H1 (cell line): ENCODE data around the gene ST8SIA2. TPM values are rescaled to one million over a fixed set of nuclear protein-coding genes. Genes with fewer than 3 reads are reported as not detected.

Experiments
- CTCF ChIA-PET: fragments of 300-600 bp; sonication (Branson Sonifier 250); formaldehyde crosslinking; loops from one replicate; lab custom pipeline; 2021; ENCODE audit not compliant: partially characterized antibody; lab: Charles Lee
- POLR2A ChIA-PET: fragments of 300-600 bp; sonication (Branson Sonifier 250); formaldehyde crosslinking; loops from one replicate; lab custom pipeline; 2021; ENCODE audit warnings: inconsistent platforms; ENCODE audit not compliant: partially characterized antibody; lab: Charles Lee
- DNase-seq, 2 experiments: peaks; one replicate each; pipeline versions ENCODE4 v3.0.0 to v3.0.0-alpha.2; 2010 to 2022; ENCODE audit warnings: low spot score in 2 of 2, low read depth in 1 of 2, mixed read lengths in 1 of 2
- FAIRE-seq: peaks from 2 replicates; lab custom pipeline; 2011; peaks lifted over from hg19 to GRCh38; lab: Jason Lieb, UNC
- H2AFZ ChIP-seq: 2 replicates; pipeline ENCODE4 v1.8.1; 2012; ENCODE audit warnings: low read length, inconsistent platforms
- H2AK5ac ChIP-seq: 2 replicates; pipeline ENCODE4 v1.6.1; 2013; ENCODE audit warnings: low read depth, low read length
- H2BK120ac ChIP-seq: replicated peaks from 2 replicates; pipeline ENCODE3; 2013; ENCODE audit warnings: low read depth, low read length, inconsistent platforms
- H2BK12ac ChIP-seq: 2 replicates; pipeline ENCODE4 v1.6.1; 2013; ENCODE audit warnings: low read depth, low read length
- H2BK15ac ChIP-seq: 2 replicates; pipeline ENCODE4 v1.6.1; 2013; ENCODE audit warnings: low read length
- H2BK20ac ChIP-seq: 2 replicates; pipeline ENCODE4 v1.6.1; 2013; ENCODE audit warnings: low read length
- H2BK5ac ChIP-seq: 2 replicates; pipeline ENCODE4 v1.6.1; 2013; ENCODE audit warnings: low read depth, low read length
- H3K14ac ChIP-seq: 2 replicates; pipeline ENCODE4 v1.6.1; 2013; ENCODE audit warnings: inconsistent platforms; ENCODE audit not compliant: insufficient read length
- H3K18ac ChIP-seq: 2 replicates; pipeline ENCODE4 v1.6.1; 2013; ENCODE audit warnings: low read length; ENCODE audit errors: extremely low read depth
- H3K23ac ChIP-seq: 2 replicates; pipeline ENCODE4 v1.6.1; 2013; ENCODE audit warnings: inconsistent platforms; ENCODE audit not compliant: insufficient read length
- H3K23me2 ChIP-seq: 2 replicates; pipeline ENCODE4 v1.6.1; 2013; ENCODE audit warnings: low read depth, low read length
- H3K27ac ChIP-seq: 2 replicates; pipeline ENCODE4 v1.6.1; 2011; ENCODE audit warnings: low read depth, low read length, inconsistent platforms
- H3K27me3 ChIP-seq, 4 experiments: replicated peaks in 1 of 4; 1 replicate in 1 of 4; 2 replicates in 3 of 4; pipeline versions ENCODE4 v1.6.1 to v1.8.1; 2011 to 2013; ENCODE audit warnings: low read length in 3 of 4, mild to moderate bottlenecking in 3 of 4, inconsistent platforms in 2 of 4, mixed read lengths in 2 of 4, moderate library complexity in 1 of 4; ENCODE audit not compliant: control insufficient read depth in 3 of 4, insufficient read depth in 3 of 4; ENCODE audit errors: extremely low read depth in 1 of 4
- H3K36me3 ChIP-seq, 4 experiments: 2 replicates each; pipeline versions ENCODE4 v1.6.1 to v1.8.1; 2011 to 2013; ENCODE audit warnings: mild to moderate bottlenecking in 4 of 4, low read length in 3 of 4, moderate library complexity in 2 of 4, control low read depth in 1 of 4, inconsistent platforms in 1 of 4; ENCODE audit not compliant: insufficient read depth in 4 of 4, control insufficient read depth in 2 of 4
- H3K4ac ChIP-seq: replicated peaks from 2 replicates; pipeline ENCODE3; 2013; ENCODE audit warnings: low read length, low read depth, mixed read lengths, inconsistent platforms; ENCODE audit not compliant: insufficient read length
- H3K4me1 ChIP-seq, 4 experiments: replicated peaks in 1 of 4; 1 replicate in 1 of 4; 2 replicates in 3 of 4; pipeline versions ENCODE4 v1.6.1 to v1.8.1; 2011 to 2013; ENCODE audit warnings: low read length in 3 of 4, inconsistent platforms in 2 of 4, mixed read lengths in 1 of 4; ENCODE audit not compliant: insufficient read depth in 4 of 4, control insufficient read depth in 3 of 4
- H3K4me2 ChIP-seq, 2 experiments: 2 replicates each; pipeline versions ENCODE4 v1.6.1 to v1.8.1; 2011 to 2013; ENCODE audit warnings: low read depth in 2 of 2, low read length in 2 of 2, control low read depth in 1 of 2, inconsistent platforms in 1 of 2, mild to moderate bottlenecking in 1 of 2; ENCODE audit not compliant: insufficient read depth in 1 of 2
- H3K4me3 ChIP-seq, 4 experiments: fragments of 200-600, 300-600 bp in 1 of 4; sonication (generic), shearing (Covaris generic), sonication (Bioruptor Twin) in 1 of 4; 2 replicates each; pipeline versions ENCODE4 v1.5.1 to v1.8.1; 2011 to 2016; ENCODE audit warnings: low read length in 4 of 4, low read depth in 3 of 4, control low read depth in 2 of 4, inconsistent platforms in 2 of 4, mild to moderate bottlenecking in 2 of 4, mixed read lengths in 1 of 4, moderate library complexity in 1 of 4; ENCODE audit not compliant: insufficient read depth in 2 of 4; ENCODE audit errors: extremely low read depth in 1 of 4
- H3K56ac ChIP-seq: replicated peaks from 2 replicates; pipeline ENCODE3; 2013; ENCODE audit warnings: low read depth, mild to moderate bottlenecking, mixed read lengths, low read length, inconsistent platforms; ENCODE audit not compliant: insufficient read length
- H3K79me1 ChIP-seq: 2 replicates; pipeline ENCODE4 v1.6.1; 2013; ENCODE audit warnings: low read depth, low read length, control low read depth
- H3K79me2 ChIP-seq, 2 experiments: 2 replicates each; pipeline versions ENCODE4 v1.6.1 to v1.8.1; 2012 to 2013; ENCODE audit warnings: low read length in 2 of 2, mild to moderate bottlenecking in 2 of 2, inconsistent platforms in 1 of 2; ENCODE audit not compliant: insufficient read depth in 2 of 2, control insufficient read depth in 1 of 2
- H3K9ac ChIP-seq, 4 experiments: replicated peaks in 1 of 4; 1 replicate in 1 of 4; 2 replicates in 3 of 4; pipeline versions ENCODE4 v1.6.1 to v1.8.1; 2011 to 2013; ENCODE audit warnings: low read depth in 3 of 4, low read length in 3 of 4, control low read depth in 2 of 4, mild to moderate bottlenecking in 2 of 4, moderate library complexity in 2 of 4, inconsistent platforms in 1 of 4; ENCODE audit errors: extremely low read depth in 1 of 4
- H3K9me3 ChIP-seq, 2 experiments: 2 replicates each; pipeline versions ENCODE4 v1.6.1 to v1.8.1; 2012 to 2013; ENCODE audit warnings: mild to moderate bottlenecking in 2 of 2, moderate library complexity in 2 of 2, control low read depth in 1 of 2, inconsistent platforms in 1 of 2, low read depth in 1 of 2, low read length in 1 of 2, mixed read lengths in 1 of 2; ENCODE audit not compliant: insufficient read depth in 2 of 2
- H4K20me1 ChIP-seq, 2 experiments: replicated peaks in 1 of 2; 2 replicates each; pipeline versions ENCODE3 to v1.8.1; 2011 to 2013; ENCODE audit warnings: inconsistent platforms in 2 of 2, low read length in 2 of 2, mild to moderate bottlenecking in 1 of 2; ENCODE audit not compliant: insufficient read depth in 2 of 2, control insufficient read depth in 1 of 2
- H4K5ac ChIP-seq: 2 replicates; pipeline ENCODE4 v1.6.1; 2013; ENCODE audit warnings: low read length, low read depth, mixed read lengths, inconsistent platforms; ENCODE audit not compliant: insufficient read length
- H4K8ac ChIP-seq: 2 replicates; pipeline ENCODE4 v1.8.0; 2013; ENCODE audit warnings: mild to moderate bottlenecking, moderate library complexity, low read length, inconsistent platforms; ENCODE audit not compliant: insufficient read depth; ENCODE audit errors: extremely low read depth
- H4K91ac ChIP-seq: replicated peaks from 2 replicates; pipeline ENCODE3; 2013; ENCODE audit warnings: low read length, mixed read lengths, inconsistent platforms; ENCODE audit not compliant: insufficient read length
- ATF3 ChIP-seq: IDR thresholded peaks from 2 replicates; pipeline ENCODE4 v1.6.1; 2011; ENCODE audit warnings: low read depth, mild to moderate bottlenecking, low read length; ENCODE audit not compliant: insufficient read depth
- BCL11A ChIP-seq, 2 experiments: IDR thresholded peaks; one replicate each; pipeline ENCODE4 v1.6.1; 2011; ENCODE audit warnings: low read depth in 2 of 2, low read length in 2 of 2, mild to moderate bottlenecking in 2 of 2
- BRCA1 ChIP-seq: IDR thresholded peaks from 2 replicates; pipeline ENCODE4 v1.6.1; 2012; ENCODE audit warnings: low read depth, low read length, improper control_type of control experiment
- CREB1 ChIP-seq: IDR thresholded peaks from 2 replicates; pipeline ENCODE4 v1.6.1; 2012; ENCODE audit warnings: inconsistent platforms
- CTBP2 ChIP-seq: IDR thresholded peaks from 2 replicates; pipeline ENCODE4 v1.7.0; 2011; ENCODE audit warnings: borderline replicate concordance, mild to moderate bottlenecking, moderate library complexity, mixed read lengths, low read length; ENCODE audit not compliant: insufficient read depth, insufficient read length
- GABPA ChIP-seq: IDR thresholded peaks from 2 replicates; pipeline ENCODE4 v1.6.1; 2011; ENCODE audit warnings: mild to moderate bottlenecking, low read length, moderate library complexity, borderline replicate concordance; ENCODE audit not compliant: insufficient read depth
- KDM4A ChIP-seq: IDR thresholded peaks from one replicate; pipeline ENCODE4 v1.7.1; 2012; ENCODE audit warnings: low read depth, mild to moderate bottlenecking, moderate library complexity, low read length, inconsistent platforms; ENCODE audit not compliant: severe bottlenecking
- POLR2A ChIP-seq, 2 experiments: IDR thresholded peaks; 1 replicate in 1 of 2; 2 replicates in 1 of 2; pipeline ENCODE4 v1.6.1; 2011; ENCODE audit warnings: low read depth in 2 of 2, low read length in 2 of 2, mild to moderate bottlenecking in 2 of 2; ENCODE audit errors: control extremely low read depth in 1 of 2
- POU5F1 ChIP-seq: IDR thresholded peaks from 2 replicates; pipeline ENCODE4 v1.6.1; 2011; ENCODE audit warnings: low read depth, mild to moderate bottlenecking, low read length, moderate library complexity
- RNF2 ChIP-seq: fragments of 200-900, 300-1000 bp; sonication (generic); IDR thresholded peaks from 2 replicates; pipeline ENCODE4 v1.7.1; 2016; ENCODE audit warnings: borderline replicate concordance, low read depth, mild to moderate bottlenecking, antibody characterized with exemption, low read length; ENCODE audit not compliant: poor library complexity, severe bottlenecking; ENCODE audit errors: missing control alignments
- SAP30 ChIP-seq: fragments of 300-600 bp; sonication (generic); IDR thresholded peaks from 2 replicates; pipeline ENCODE4 v1.7.1; 2012; ENCODE audit warnings: low read length, moderate library complexity, mild to moderate bottlenecking, inconsistent platforms; ENCODE audit not compliant: insufficient read depth, insufficient replicate concordance
- TAF7 ChIP-seq: optimal IDR thresholded peaks from 2 replicates; pipeline ENCODE3; 2011; ENCODE audit warnings: low read depth, mild to moderate bottlenecking, inconsistent platforms, low read length, moderate library complexity, borderline replicate concordance
- TCF12 ChIP-seq: IDR thresholded peaks from 2 replicates; pipeline ENCODE4 v1.6.1; 2011; ENCODE audit warnings: low read depth, mild to moderate bottlenecking, low read length
- TEAD4 ChIP-seq: IDR thresholded peaks from 2 replicates; pipeline ENCODE4 v1.6.1; 2012; ENCODE audit warnings: low read depth, low read length, inconsistent platforms, mixed read lengths
- WGBS, 2 experiments: shearing (Covaris generic) in 1 of 2; methylation state at CpG; one replicate each; pipeline versions ENCODE4 v1.1.6 to v1.1.7; 2013 to 2015; ENCODE audit warnings: low lambda C conversion rate in 2 of 2, mixed read lengths in 2 of 2, inconsistent platforms in 1 of 2, low coverage in 1 of 2, missing lambda C conversion rate in 1 of 2; ENCODE audit not compliant: insufficient replicate concordance in 2 of 2, insufficient coverage in 1 of 2, insufficient read length in 1 of 2; ENCODE audit errors: extremely low coverage in 1 of 2, missing lambda C conversion rate in 1 of 2; 5-methylcytosine and 5-hydroxymethylcytosine counted together
- polyA plus RNA-seq, 7 experiments: library from polyadenylated mRNA; depleted of rRNA in 3 of 7; stranded (reverse) in 5 of 7; unstranded in 2 of 7; fragments of >200 nt in 5 of 7; fragments of 200-250 nt in 2 of 7; gene quantifications; 1 replicate in 5 of 7; 2 replicates in 1 of 7; 4 replicates in 1 of 7; pipeline versions ENCODE4 v1.2.1 to v1.2.3, GENCODE V29; 2011 to 2013; ENCODE audit warnings: missing spikeins in 2 of 7, mixed read lengths in 2 of 7
- total RNA-seq: library from RNA; stranded (reverse); fragmentation: NEBNext Ultra II Directional; extraction: Animal tissue kit (Norgen Biotek cat#: 25700); gene quantifications from 2 replicates; pipeline ENCODE4 v1.2.1, GENCODE V29; 2021

ST8SIA2 gene
- total and polyA plus RNA-seq, 2 of the 8 experiments (the other 6 are each of a cell fraction or from before 2014, with no cell fraction given) = 3.0 to 4.5 TPM

- ChIA-PET POLR2A (no interaction called here), CTCF (interaction anchor here (1.0 to 4.9 kb wide), 5 partner anchors 12 to 41 kb away, joined by 3 to 26 read pairs (median 6); no protein-coding TSS in a partner anchor)
- Histone ChIP-seq H3K79me2 (no peaks in the 10 kb centered on the region), H3K23ac (no peak overlapping the region), H2AFZ (no peak overlapping the region), H4K91ac (no peak overlapping the region), H2BK20ac (no peak overlapping the region), H2BK120ac (no peak overlapping the region), H3K79me1 (no peaks in the 10 kb centered on the region; the same call in 1 of the 2 replicates), H3K4me3 (no peak overlapping the region), H3K14ac (no peak overlapping the region), H2BK5ac (no peak overlapping the region), H2BK15ac (no peak overlapping the region), H4K20me1 (no peaks in the 10 kb centered on the region), H3K27me3 (no peaks in the 10 kb centered on the region), H3K4me1 (peaks cover 0 to 4% (median 0%) of the 10 kb centered on the region in 4 experiments; a peak in 4 of 7 replicates), H3K4me2 (no peak overlapping the region), H3K9me3 (no peaks in the 10 kb centered on the region), H3K56ac (no peak overlapping the region), H2AK5ac (no peak overlapping the region), H3K18ac (no peak overlapping the region), H2BK12ac (no peak overlapping the region), H4K5ac (no peak overlapping the region), H3K36me3 (no peaks in the 10 kb centered on the region), H3K27ac (no peak overlapping the region), H3K4ac (no peak overlapping the region), H4K8ac (no peak overlapping the region), H3K23me2 (no peaks in the 10 kb centered on the region), H3K9ac (no peak overlapping the region)
- FAIRE-seq = no peak
- no peak for DNase-seq
- 0% methylated on average over 1 of the region's 1 CpG; no CpG with 5 or more reads in 1 of the 2 experiments for WGBS, 2 experiments
- TF ChIP-seq GABPA (no peak), TAF7 (no peak), RNF2 (no peak), CTBP2 (no peak), POLR2A (IDR thresholded peaks at IDR 0.05; ENCODE audit: control extremely low read depth in 1 of 2, low read depth in 2 of 2, low read length in 2 of 2) (no peak), TEAD4 (no peak), CREB1 (no peak), BCL11A (IDR thresholded peaks at IDR 0.05; ENCODE audit: low read depth in 2 of 2, low read length in 2 of 2) (no peak), ATF3 (no peak), BRCA1 (no peak), KDM4A (no peak), SAP30 (no peak), TCF12 (no peak), POU5F1 (no peak)
Observed at GRCh38 chr15:92421976-92422375, 28.3 kb downstream of the ST8SIA2 start.
